Hematopoietic multipotent progenitor cell treated with erythropoietin and hydrocortisone succinate and interleukin-3 and kit ligand, for 17 days (in vitro differentiated cells): Measurements from ENCODE around the gene FAM184A.
"Not testable (repeated sequence)": the region's sequence is repeated elsewhere in the genome, so short reads cannot be mapped to it uniquely, and the experiment has no call there.

Experiments used
- DNase-seq: peaks from one replicate; pipeline ENCODE4 v3.0.0-alpha.2; 2015; ENCODE audit warnings: low spot score

The FAM184A gene

GRCh38 chr6:119078376-119079282 is at the start of gene FAM184A:
FAM184A (minus strand) TSS chr6:119078664; CDS start chr6:119078299, 365 bp downstream.
- DNase-seq: peak; percentile 48

- DNase-seq: no peak
These were observed 49.2 kb upstream of the FAM184A start for GRCh38 chr6:119127627-119128026.

- DNase-seq: no peak
These were observed 48.4 kb upstream of the FAM184A start for GRCh38 chr6:119126826-119127225.

- no peak for DNase-seq
These were observed 47.7 kb upstream of the FAM184A start for GRCh38 chr6:119126140-119126539.

- DNase-seq: no peak
These were observed 47.1 kb upstream of the FAM184A start for GRCh38 chr6:119125576-119125975.

DNA sequence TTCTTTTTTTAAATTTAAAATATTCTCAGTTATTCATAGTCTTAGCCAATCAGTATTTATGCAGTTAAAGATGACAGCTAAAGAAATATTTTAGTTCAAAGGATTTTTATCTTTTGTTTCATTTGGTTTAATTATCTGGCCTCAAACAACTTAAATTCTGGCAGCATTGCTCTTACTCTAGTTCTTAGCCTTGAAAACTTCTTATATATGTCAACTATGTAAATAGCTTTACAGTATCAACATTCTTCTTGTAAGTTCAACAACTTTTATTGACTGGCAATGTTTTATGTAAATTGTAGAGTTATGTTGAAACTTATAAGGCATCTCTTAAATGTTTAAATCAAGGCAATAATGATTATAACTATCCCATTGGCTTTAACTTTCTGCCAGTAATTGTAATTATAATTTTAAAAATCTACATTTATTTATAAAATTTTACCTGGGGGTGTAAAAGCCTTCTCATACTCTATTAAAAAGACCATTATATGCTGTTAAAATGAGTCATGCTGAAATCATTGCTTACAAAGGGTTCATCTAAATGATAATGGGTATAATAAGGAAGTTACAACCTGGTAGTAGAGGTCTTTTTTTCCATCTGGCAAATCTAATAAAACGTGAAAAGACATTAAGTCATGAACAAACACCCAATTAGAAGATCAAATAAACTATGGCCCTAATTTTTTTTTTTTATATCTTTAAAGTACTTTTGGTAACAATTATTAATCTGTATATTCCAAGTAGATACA is 45.8 kb upstream of the FAM184A start:
- DNase-seq: no peak

DNA sequence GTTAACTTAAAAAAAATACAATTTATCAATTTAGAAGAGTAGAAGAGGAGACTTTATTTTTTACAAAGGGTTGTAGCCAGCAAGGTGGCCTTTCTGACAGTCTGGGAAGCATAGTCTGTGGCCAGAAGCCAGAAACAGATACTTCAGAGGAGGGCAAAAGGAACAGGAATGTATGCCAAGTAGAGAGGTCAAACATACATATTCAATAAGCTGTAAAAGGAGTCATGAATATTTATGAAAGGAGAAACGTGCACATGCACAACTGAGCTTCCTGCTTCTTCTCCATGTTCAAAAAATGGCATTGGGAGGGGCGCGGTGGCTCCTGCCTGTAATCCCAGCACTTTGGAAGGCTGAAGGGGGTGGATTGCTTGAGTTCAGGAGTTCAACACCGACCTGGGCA is 43.9 kb upstream of the FAM184A start:
- no peak for DNase-seq

GRCh38 chr6:119121367-119121766 is 42.9 kb upstream of the FAM184A start:
- DNase-seq: no peak

DNA sequence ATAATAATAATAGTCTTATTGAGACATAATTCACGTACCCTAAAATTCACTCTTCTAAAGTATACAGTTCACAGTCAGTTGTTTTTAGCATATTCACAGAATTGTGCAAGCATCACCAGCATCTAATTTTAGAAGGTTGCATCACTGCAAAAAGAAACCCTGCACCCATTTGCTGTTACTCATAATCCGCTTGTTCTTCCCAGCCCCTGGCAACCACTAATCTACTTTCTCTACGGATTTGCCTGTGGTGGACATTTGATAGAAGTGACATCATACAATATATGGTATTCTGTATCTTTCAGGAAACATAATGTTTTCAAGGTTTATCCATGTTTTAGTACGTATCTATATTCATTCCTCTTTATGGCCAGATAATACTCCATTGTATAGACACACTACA is 41.5 kb upstream of the FAM184A start:
- no peak for DNase-seq

DNA sequence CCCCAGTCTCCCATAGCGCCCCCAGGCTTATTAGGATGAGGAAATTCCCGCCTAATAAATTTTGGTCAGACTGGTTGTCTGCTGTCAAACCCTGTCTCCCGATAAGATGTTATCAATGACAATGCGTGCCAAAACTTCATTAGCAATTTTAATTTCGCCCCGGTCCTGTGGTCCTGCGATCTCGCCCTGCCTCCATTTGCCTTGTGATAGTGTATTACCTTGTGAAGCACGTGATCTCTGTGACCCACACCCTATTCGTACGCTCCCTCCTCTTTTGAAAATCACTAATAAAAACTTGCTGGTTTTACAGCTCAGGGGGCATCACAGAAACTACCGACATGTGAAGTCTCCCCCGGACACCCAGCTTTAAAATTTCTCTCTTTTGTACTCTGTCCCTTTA is 40.6 kb upstream of the FAM184A start:
- DNase-seq: not testable (repeated sequence)

- DNase-seq: no peak
These were observed 38.3 kb upstream of the FAM184A start for GRCh38 chr6:119116712-119117281.

GRCh38 chr6:119113961-119114360 is 35.5 kb upstream of the FAM184A start:
- no peak for DNase-seq

DNA sequence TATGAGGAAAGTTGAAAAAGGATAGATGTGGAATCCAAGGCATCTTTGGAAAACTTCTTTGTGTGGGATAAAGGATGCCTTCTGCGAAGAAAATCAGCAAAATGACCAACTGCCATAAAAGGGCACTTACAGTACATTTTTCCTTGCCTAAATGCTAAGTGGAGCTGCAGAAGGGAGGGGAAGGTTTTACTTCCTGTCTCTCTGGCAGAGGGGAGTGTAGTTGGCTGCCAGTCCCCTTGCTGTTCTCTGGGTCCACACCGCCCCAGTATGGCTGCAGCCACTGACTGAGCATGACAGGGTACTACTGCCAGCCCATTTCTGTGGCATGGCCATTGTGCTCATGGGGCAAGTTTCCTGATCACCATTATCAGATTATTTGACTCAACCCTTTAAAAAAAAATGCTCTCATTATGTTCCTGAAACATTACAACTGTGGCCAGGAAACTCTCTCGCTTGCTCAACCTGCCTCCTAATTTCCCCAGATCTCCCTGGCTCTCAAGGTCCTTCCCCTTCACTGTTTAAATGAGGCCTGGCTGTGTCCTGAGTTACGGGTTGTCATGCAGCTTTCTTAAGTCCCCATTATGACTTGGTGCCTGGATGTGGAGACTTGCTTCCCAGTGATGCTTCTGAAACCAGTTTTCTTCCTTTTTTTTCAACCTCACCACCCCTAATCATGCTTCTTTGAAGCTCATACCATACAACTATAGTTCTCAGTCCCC is 34.5 kb upstream of the FAM184A start:
- DNase-seq: no peak

GRCh38 chr6:119110601-119111548 is 32.4 kb upstream of the FAM184A start:
- peak; percentile 53 for DNase-seq

DNA sequence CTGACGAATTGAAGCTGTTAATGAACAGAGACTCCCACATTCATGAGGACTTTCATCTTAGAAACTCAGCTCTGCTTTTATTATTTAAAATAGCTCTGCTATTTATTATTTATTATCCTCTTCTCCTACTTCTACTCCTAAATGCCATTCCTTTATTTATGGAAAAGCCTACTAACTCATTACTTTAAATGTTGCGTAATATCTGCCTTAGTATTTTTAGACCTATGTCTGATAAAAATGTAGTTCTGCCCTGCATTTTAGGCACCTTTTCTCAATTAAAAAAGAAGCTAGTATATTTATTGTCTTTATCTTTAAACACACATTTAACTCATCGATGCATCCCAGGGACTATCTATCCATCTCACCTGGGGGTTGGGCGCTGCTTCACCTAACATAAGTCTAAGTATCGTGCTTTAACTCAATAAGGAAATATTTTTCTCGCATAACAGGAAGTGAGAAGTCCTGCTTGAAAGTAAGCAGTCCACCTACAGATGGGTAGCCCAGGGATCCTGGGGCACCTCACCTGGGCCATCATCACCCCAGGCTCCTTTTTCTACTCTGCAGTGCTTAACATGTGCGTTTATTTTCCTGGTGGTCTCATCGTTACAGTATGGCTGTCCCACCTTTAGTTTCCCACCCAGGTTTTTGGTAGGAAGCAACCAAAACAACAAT is 31.3 kb upstream of the FAM184A start:
- no peak for DNase-seq

GRCh38 chr6:119108076-119108475 is 29.6 kb upstream of the FAM184A start:
- DNase-seq: no peak

DNA sequence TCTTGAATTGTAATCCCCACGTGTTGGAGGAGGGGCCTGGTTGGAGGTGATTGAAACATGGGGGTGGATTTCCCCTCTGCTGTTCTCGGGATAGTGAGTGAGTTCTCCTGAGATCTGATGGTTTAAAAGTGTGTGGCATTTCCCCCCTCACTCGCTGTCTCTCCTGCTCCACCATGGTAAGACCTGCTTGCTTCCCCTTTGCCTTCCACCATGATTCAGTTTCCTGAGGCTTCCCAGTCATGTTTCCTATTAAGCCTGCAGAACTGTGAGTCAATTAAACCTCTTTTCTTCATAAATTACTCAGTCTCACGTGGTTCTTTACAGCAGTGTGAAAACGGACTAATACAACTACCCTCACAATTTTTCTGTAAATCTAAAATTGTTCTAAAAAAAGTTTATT is 26.8 kb upstream of the FAM184A start:
- no peak for DNase-seq

GRCh38 chr6:119102901-119103300 is 24.4 kb upstream of the FAM184A start:
- no peak for DNase-seq

DNA sequence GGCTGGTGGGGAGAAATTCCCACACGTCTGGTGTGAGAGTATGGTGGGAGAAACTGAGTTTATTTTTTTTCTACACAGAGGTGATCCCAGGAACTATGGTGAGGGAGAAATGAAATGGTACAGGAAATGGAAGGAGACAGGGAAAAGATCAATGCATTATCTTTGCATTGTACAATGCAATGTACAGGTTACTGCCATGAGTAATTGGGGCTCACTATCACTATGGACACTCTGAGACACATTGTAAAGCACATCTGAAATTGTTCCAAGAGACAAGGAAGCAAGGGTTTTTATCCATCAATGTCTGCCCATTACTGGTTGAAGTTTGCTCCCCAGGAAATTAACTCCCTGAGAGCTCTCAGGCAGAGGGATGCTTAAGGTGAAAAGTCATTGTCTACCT is 21.7 kb upstream of the FAM184A start:
- DNase-seq: no peak

DNA sequence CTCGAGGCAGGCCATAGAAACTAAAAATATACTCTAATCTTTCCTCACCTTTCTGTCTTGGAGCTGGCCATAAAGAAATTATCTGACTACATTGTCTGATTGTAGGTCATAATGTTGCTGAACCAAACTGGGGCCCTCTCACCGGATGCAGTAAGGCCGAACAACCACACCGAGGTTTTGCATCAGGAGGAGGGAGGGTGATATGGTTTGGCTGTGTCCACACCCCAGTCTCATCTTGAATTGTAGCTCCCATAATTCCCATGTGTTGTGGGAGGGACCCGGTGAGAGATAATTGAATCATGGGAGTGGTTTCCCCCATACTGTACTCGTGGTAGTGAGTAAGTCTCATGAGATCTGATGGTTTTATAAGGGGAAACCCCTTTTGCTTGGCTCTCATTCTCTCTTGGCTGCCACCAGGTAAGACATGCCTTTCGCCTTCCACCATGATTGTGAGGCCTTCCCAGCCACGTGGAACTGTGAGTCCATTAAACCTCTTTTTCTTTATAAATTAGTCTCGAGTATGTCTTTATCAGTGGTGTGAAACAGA is 19.4 kb upstream of the FAM184A start:
- DNase-seq: not testable (repeated sequence)
